ENCODE data around the gene REXO5. TPM values are rescaled to one million over a fixed set of nuclear protein-coding genes. Genes with fewer than 3 reads are reported as not detected.

REXO5 gene
- total RNA-seq, 1 experiment from 2014 or later: 9.1 TPM

- ChIA-PET CTCF (no interaction called here), POLR2A (ENCODE audit: low non-redundant PET) (no interaction called here)
- H3K27ac ChIP-seq (ENCODE audit: low read depth, low read length, poor library complexity, severe bottlenecking): no peak overlapping the region
- DNase-seq (ENCODE audit: low spot score): no peak
- BruUV-seq (replicated peaks): no TSS peak
- no peak overlapping the region for H3K4me3 ChIP-seq (ENCODE audit: low read depth, low read length, poor library complexity, severe bottlenecking)
- H3K4me1 ChIP-seq (ENCODE audit: insufficient read depth, low read length, poor library complexity, severe bottlenecking): no peaks in the 10 kb centered on the region
- H3K27me3 ChIP-seq (replicated peaks; ENCODE audit: insufficient read depth, low read depth, low read length, poor library complexity): no peaks in the 10 kb centered on the region
- intact Hi-C loops (cut with micrococcal nuclease; ENCODE audit: unreplicated experiment): no loop called here
- TF ChIP-seq CTCF (conservative IDR thresholded peaks at IDR 0.05; ENCODE audit: low read depth, low read length): no peak
- TF ChIP-seq EZH2 (IDR thresholded peaks at IDR 0.05; ENCODE audit: borderline replicate concordance, low read depth, low read length, poor library complexity, severe bottlenecking): no peak
- peaks cover 27% of the 10 kb centered on the region for H3K36me3 ChIP-seq (ENCODE audit: insufficient read depth, low read length, poor library complexity, severe bottlenecking)
- H3K9me3 ChIP-seq (ENCODE audit: low read depth, low read length, poor library complexity, severe bottlenecking): no peaks in the 10 kb centered on the region
Observed at GRCh38 chr16:20821682-20822081, 15.4 kb downstream of the REXO5 start.

GRCh38 chr16:20822521-20823325 is 16.4 kb downstream of the REXO5 start:
- Histone ChIP-seq H3K27ac (ENCODE audit: low read depth, low read length, poor library complexity, severe bottlenecking) (no peak overlapping the region), H3K36me3 (ENCODE audit: insufficient read depth, low read length, poor library complexity, severe bottlenecking) (peaks cover 28% of the 10 kb centered on the region), H3K4me1 (ENCODE audit: insufficient read depth, low read length, poor library complexity, severe bottlenecking) (no peaks in the 10 kb centered on the region), H3K4me3 (ENCODE audit: low read depth, low read length, poor library complexity, severe bottlenecking) (no peak overlapping the region), H3K9me3 (ENCODE audit: low read depth, low read length, poor library complexity, severe bottlenecking) (no peaks in the 10 kb centered on the region), H3K27me3 (replicated peaks; ENCODE audit: insufficient read depth, low read depth, low read length, poor library complexity) (no peaks in the 10 kb centered on the region)
- no TSS peak for BruUV-seq (replicated peaks)
- no peak for TF ChIP-seq EZH2 (IDR thresholded peaks at IDR 0.05; ENCODE audit: borderline replicate concordance, low read depth, low read length, poor library complexity, severe bottlenecking)
- ChIA-PET POLR2A (ENCODE audit: low non-redundant PET) (no interaction called here), CTCF (no interaction called here)
- DNase-seq (ENCODE audit: low spot score): no peak
- intact Hi-C loops (cut with micrococcal nuclease; ENCODE audit: unreplicated experiment): no loop called here

- no peak overlapping the region for H3K4me3 ChIP-seq (ENCODE audit: low read depth, low read length, poor library complexity, severe bottlenecking)
- peaks cover 34% of the 10 kb centered on the region for H3K36me3 ChIP-seq (ENCODE audit: insufficient read depth, low read length, poor library complexity, severe bottlenecking)
- no peaks in the 10 kb centered on the region for H3K27me3 ChIP-seq (replicated peaks; ENCODE audit: insufficient read depth, low read depth, low read length, poor library complexity)
- no peak for DNase-seq (ENCODE audit: low spot score)
- BruUV-seq (replicated peaks): no TSS peak
- H3K27ac ChIP-seq (ENCODE audit: low read depth, low read length, poor library complexity, severe bottlenecking): no peak overlapping the region
- ChIA-PET POLR2A (ENCODE audit: low non-redundant PET) (no interaction called here), CTCF (no interaction called here)
- TF ChIP-seq CTCF (conservative IDR thresholded peaks at IDR 0.05; ENCODE audit: low read depth, low read length) (no peak), EZH2 (IDR thresholded peaks at IDR 0.05; ENCODE audit: borderline replicate concordance, low read depth, low read length, poor library complexity, severe bottlenecking) (no peak)
- no peaks in the 10 kb centered on the region for H3K4me1 ChIP-seq (ENCODE audit: insufficient read depth, low read length, poor library complexity, severe bottlenecking)
- no peaks in the 10 kb centered on the region for H3K9me3 ChIP-seq (ENCODE audit: low read depth, low read length, poor library complexity, severe bottlenecking)
- intact Hi-C loops (cut with micrococcal nuclease; ENCODE audit: unreplicated experiment): no loop called here
Observed at GRCh38 chr16:20826039-20826566, 19.8 kb downstream of the REXO5 start.
